Measurements from ENCODE around the gene PRR14. TPM values are rescaled to one million over a fixed set of nuclear protein-coding genes. Genes with fewer than 3 reads are reported as not detected.

The PRR14 gene
- total RNA-seq, 2 donors from 2014 or later = 21.2 to 35.4 TPM

GRCh38 chr16:30678586-30678970 lies 27.8 kb downstream of the PRR14 start:
- 45 to 61% methylated on average over 2 to 3 of the region's 3 CpGs for WGBS, 2 experiments (ENCODE audit: insufficient coverage in 1 of 2, insufficient read length in 1 of 2)
- Mint-ChIP-seq H3K9me3 (no peaks in the 10 kb centered on the region), H3K4me1 (peaks cover 15% of the 10 kb centered on the region), H3K4me3 (no peak overlapping the region), H3K36me3 (ENCODE audit: low read depth) (no peaks in the 10 kb centered on the region), H3K27ac (no peak overlapping the region), H3K27me3 (ENCODE audit: insufficient read depth) (peaks cover 91% of the 10 kb centered on the region)
- TF ChIP-seq, protein P1, sequence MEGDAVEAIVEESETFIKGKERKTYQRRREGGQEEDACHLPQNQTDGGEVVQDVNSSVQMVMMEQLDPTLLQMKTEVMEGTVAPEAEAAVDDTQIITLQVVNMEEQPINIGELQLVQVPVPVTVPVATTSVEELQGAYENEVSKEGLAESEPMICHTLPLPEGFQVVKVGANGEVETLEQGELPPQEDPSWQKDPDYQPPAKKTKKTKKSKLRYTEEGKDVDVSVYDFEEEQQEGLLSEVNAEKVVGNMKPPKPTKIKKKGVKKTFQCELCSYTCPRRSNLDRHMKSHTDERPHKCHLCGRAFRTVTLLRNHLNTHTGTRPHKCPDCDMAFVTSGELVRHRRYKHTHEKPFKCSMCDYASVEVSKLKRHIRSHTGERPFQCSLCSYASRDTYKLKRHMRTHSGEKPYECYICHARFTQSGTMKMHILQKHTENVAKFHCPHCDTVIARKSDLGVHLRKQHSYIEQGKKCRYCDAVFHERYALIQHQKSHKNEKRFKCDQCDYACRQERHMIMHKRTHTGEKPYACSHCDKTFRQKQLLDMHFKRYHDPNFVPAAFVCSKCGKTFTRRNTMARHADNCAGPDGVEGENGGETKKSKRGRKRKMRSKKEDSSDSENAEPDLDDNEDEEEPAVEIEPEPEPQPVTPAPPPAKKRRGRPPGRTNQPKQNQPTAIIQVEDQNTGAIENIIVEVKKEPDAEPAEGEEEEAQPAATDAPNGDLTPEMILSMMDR (conservative IDR thresholded peaks at IDR 0.05) = no peak
- H3K4me3 ChIP-seq (ENCODE audit: low read length) = no peak overlapping the region
- peaks cover 3% of the 10 kb centered on the region for H3K4me1 ChIP-seq (ENCODE audit: control insufficient read depth, insufficient read depth, low read length)
- no peak overlapping the region for H3K27ac ChIP-seq (ENCODE audit: low read depth, low read length)
- DNase-seq = no peak
- no peak overlapping the region for H3K9ac ChIP-seq (ENCODE audit: extremely low read depth, low read length, poor library complexity, severe bottlenecking)
- H3K9me3 ChIP-seq (ENCODE audit: control insufficient read depth, low read length) = no peaks in the 10 kb centered on the region
- H3K27me3 ChIP-seq (ENCODE audit: control insufficient read depth, insufficient read depth, low read length, poor library complexity, severe bottlenecking) = peaks cover 69% of the 10 kb centered on the region
- H3K36me3 ChIP-seq (ENCODE audit: control insufficient read depth, insufficient read depth, low read length) = no peaks in the 10 kb centered on the region

DNA sequence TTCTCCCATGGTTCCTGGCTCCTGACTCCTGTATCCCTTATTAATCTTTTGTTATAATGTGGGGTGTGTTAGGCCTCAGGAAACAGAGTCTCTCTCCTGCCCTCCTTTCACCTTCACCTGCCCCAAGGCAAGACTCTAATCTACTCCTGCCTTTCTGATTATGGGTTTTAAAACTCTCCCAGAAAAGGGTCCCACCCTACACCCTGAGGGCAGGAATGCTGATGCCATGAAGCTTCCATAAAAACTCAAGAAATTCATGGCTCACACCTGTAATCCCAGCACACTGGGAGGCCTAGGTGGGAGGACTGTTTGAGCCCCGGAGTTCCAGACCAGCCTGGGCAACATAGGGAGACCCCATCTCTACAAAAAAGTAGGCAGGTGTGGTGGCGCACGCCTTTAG lies 29.6 kb downstream of the PRR14 start:
- H3K36me3 Mint-ChIP-seq (ENCODE audit: low read depth) = no peaks in the 10 kb centered on the region
- Histone ChIP-seq H3K9ac (ENCODE audit: extremely low read depth, low read length, poor library complexity, severe bottlenecking) (no peak overlapping the region), H3K4me1 (ENCODE audit: control insufficient read depth, insufficient read depth, low read length) (peaks cover 3% of the 10 kb centered on the region), H3K4me3 (ENCODE audit: low read length) (no peak overlapping the region), H3K9me3 (ENCODE audit: control insufficient read depth, low read length) (no peaks in the 10 kb centered on the region), H3K36me3 (ENCODE audit: control insufficient read depth, insufficient read depth, low read length) (no peaks in the 10 kb centered on the region), H3K27me3 (ENCODE audit: control insufficient read depth, insufficient read depth, low read length, poor library complexity, severe bottlenecking) (peaks cover 67% of the 10 kb centered on the region), H3K27ac (ENCODE audit: low read depth, low read length) (no peak overlapping the region)
- no peak overlapping the region for H3K4me3 Mint-ChIP-seq
- peaks cover 3% of the 10 kb centered on the region for H3K9me3 Mint-ChIP-seq
- WGBS, 2 experiments (ENCODE audit: insufficient coverage in 1 of 2, insufficient read length in 1 of 2) = 61 to 89% methylated on average over 3 of the region's 3 CpGs
- H3K27ac Mint-ChIP-seq = no peak overlapping the region
- DNase-seq = no peak
- H3K27me3 Mint-ChIP-seq (ENCODE audit: insufficient read depth) = peaks cover 91% of the 10 kb centered on the region
- TF ChIP-seq, protein P1 (conservative IDR thresholded peaks at IDR 0.05) = no peak
- peaks cover 15% of the 10 kb centered on the region for H3K4me1 Mint-ChIP-seq

- Mint-ChIP-seq H3K4me3 (no peak overlapping the region), H3K4me1 (peaks cover 11% of the 10 kb centered on the region), H3K27ac (no peak overlapping the region), H3K9me3 (peaks cover 3% of the 10 kb centered on the region), H3K36me3 (ENCODE audit: low read depth) (no peaks in the 10 kb centered on the region), H3K27me3 (ENCODE audit: insufficient read depth) (peaks cover 100% of the 10 kb centered on the region)
- Histone ChIP-seq H3K27me3 (ENCODE audit: control insufficient read depth, insufficient read depth, low read length, poor library complexity, severe bottlenecking) (peaks cover 96% of the 10 kb centered on the region), H3K27ac (ENCODE audit: low read depth, low read length) (no peak overlapping the region), H3K4me1 (ENCODE audit: control insufficient read depth, insufficient read depth, low read length) (no peaks in the 10 kb centered on the region), H3K9me3 (ENCODE audit: control insufficient read depth, low read length) (no peaks in the 10 kb centered on the region), H3K4me3 (ENCODE audit: low read length) (no peak overlapping the region), H3K36me3 (ENCODE audit: control insufficient read depth, insufficient read depth, low read length) (no peaks in the 10 kb centered on the region), H3K9ac (ENCODE audit: extremely low read depth, low read length, poor library complexity, severe bottlenecking) (no peak overlapping the region)
- TF ChIP-seq, protein P1 (conservative IDR thresholded peaks at IDR 0.05) = no peak
- WGBS, 2 experiments (ENCODE audit: insufficient coverage in 1 of 2, insufficient read length in 1 of 2) = 53 to 79% methylated on average over 3 to 4 of the region's 4 CpGs
- DNase-seq = no peak
Measured at GRCh38 chr16:30688701-30689100, 37.9 kb downstream of the PRR14 start.

Measured in endodermal cell (in vitro differentiated cells).